ENCODE results near the gene TTLL5. TPM values are rescaled to one million over a fixed set of nuclear protein-coding genes. Genes with fewer than 3 reads are reported as not detected.

The TTLL5 gene
- total RNA-seq, 2 experiments from 2014 or later, result 19.8 to 26.4 TPM

- ChIA-PET CTCF (interaction anchor here (1.4 to 3.7 kb wide), 4 partner anchors 11 to 479 kb away, joined by 3 to 52 read pairs (median 6); partner anchors contain the start of gene TGFB3), POLR2A (interaction anchor here (2.5 kb wide), 1 partner anchor 75 kb away, joined by 20 read pairs; the partner anchor contains the start of gene TGFB3)
- Mint-ChIP-seq H3K4me3 (no peak overlapping the region), H3K9me3 (no peaks in the 10 kb centered on the region), H3K27ac (no peak overlapping the region), H3K27me3 (no peaks in the 10 kb centered on the region), H3K36me3 (ENCODE audit: low read depth) (no peaks in the 10 kb centered on the region), H3K4me1 (ENCODE audit: low read depth) (no peaks in the 10 kb centered on the region)
- H3K4me3 ChIP-seq (ENCODE audit: low read length), result no peak overlapping the region
- ATAC-seq (ENCODE audit: poor library complexity) (no peak), DNase-seq (no peak)
- intact Hi-C loops (cut with DNase I, micrococcal nuclease), result no loop called here
- H3K27ac ChIP-seq (ENCODE audit: low read depth in 1 of 2, low read length in 2 of 2), result no peak overlapping the region
- H3K4me1 ChIP-seq (ENCODE audit: insufficient read depth, low read length), result no peaks in the 10 kb centered on the region
- no peaks in the 10 kb centered on the region for H3K36me3 ChIP-seq (ENCODE audit: insufficient read depth, low read length)
- no peaks in the 10 kb centered on the region for H3K27me3 ChIP-seq (ENCODE audit: control insufficient read depth in 1 of 2, insufficient read depth in 2 of 2, low read length in 2 of 2)
- no peaks in the 10 kb centered on the region for H3K9me3 ChIP-seq (ENCODE audit: control insufficient read depth in 1 of 2, insufficient read depth in 1 of 2, low read length in 2 of 2)
- TF ChIP-seq CTCF (IDR thresholded peaks at IDR 0.05), result no peak
Observed at GRCh38 chr14:75907756-75908359, 246.8 kb downstream of the TTLL5 start.

- no peak overlapping the region for H3K27ac Mint-ChIP-seq
- no peaks in the 10 kb centered on the region for H3K9me3 Mint-ChIP-seq
- no peaks in the 10 kb centered on the region for H3K27me3 Mint-ChIP-seq
- Histone ChIP-seq H3K9me3 (ENCODE audit: control insufficient read depth in 1 of 2, insufficient read depth in 1 of 2, low read length in 2 of 2) (no peaks in the 10 kb centered on the region), H3K4me3 (ENCODE audit: low read length) (no peak overlapping the region), H3K4me1 (ENCODE audit: insufficient read depth, low read length) (no peaks in the 10 kb centered on the region), H3K27ac (ENCODE audit: low read depth in 1 of 2, low read length in 2 of 2) (no peak overlapping the region), H3K27me3 (ENCODE audit: control insufficient read depth in 1 of 2, insufficient read depth in 2 of 2, low read length in 2 of 2) (no peaks in the 10 kb centered on the region), H3K36me3 (ENCODE audit: insufficient read depth, low read length) (no peaks in the 10 kb centered on the region)
- ATAC-seq (ENCODE audit: poor library complexity), result no peak
- CTCF ChIA-PET, result no interaction called here
- no peaks in the 10 kb centered on the region for H3K4me1 Mint-ChIP-seq (ENCODE audit: low read depth)
- DNase-seq, result no peak
- POLR2A ChIA-PET, result no interaction called here
- H3K36me3 Mint-ChIP-seq (ENCODE audit: low read depth), result no peaks in the 10 kb centered on the region
- no peak for TF ChIP-seq CTCF (IDR thresholded peaks at IDR 0.05)
- no peak overlapping the region for H3K4me3 Mint-ChIP-seq
- intact Hi-C loops (cut with DNase I, micrococcal nuclease), result no loop called here
Observed at GRCh38 chr14:75909630-75910029, 248.6 kb downstream of the TTLL5 start.

GRCh38 chr14:75910048-75910447, 249.0 kb downstream of the TTLL5 start:
- no peaks in the 10 kb centered on the region for H3K4me1 ChIP-seq (ENCODE audit: insufficient read depth, low read length)
- no peak for TF ChIP-seq CTCF (IDR thresholded peaks at IDR 0.05)
- Mint-ChIP-seq H3K27ac (no peak overlapping the region), H3K36me3 (ENCODE audit: low read depth) (no peaks in the 10 kb centered on the region), H3K27me3 (no peaks in the 10 kb centered on the region), H3K4me1 (ENCODE audit: low read depth) (no peaks in the 10 kb centered on the region), H3K9me3 (no peaks in the 10 kb centered on the region), H3K4me3 (no peak overlapping the region)
- ChIA-PET CTCF (no interaction called here), POLR2A (no interaction called here)
- no peaks in the 10 kb centered on the region for H3K36me3 ChIP-seq (ENCODE audit: insufficient read depth, low read length)
- H3K27ac ChIP-seq (ENCODE audit: low read depth in 1 of 2, low read length in 2 of 2), result no peak overlapping the region
- intact Hi-C loops (cut with DNase I, micrococcal nuclease), result no loop called here
- no peak overlapping the region for H3K4me3 ChIP-seq (ENCODE audit: low read length)
- no peaks in the 10 kb centered on the region for H3K27me3 ChIP-seq (ENCODE audit: control insufficient read depth in 1 of 2, insufficient read depth in 2 of 2, low read length in 2 of 2)
- no peaks in the 10 kb centered on the region for H3K9me3 ChIP-seq (ENCODE audit: control insufficient read depth in 1 of 2, insufficient read depth in 1 of 2, low read length in 2 of 2)
- no peak for DNase-seq
- ATAC-seq (ENCODE audit: poor library complexity), result no peak

Measured in CD4-positive, alpha-beta T cell (primary cell).